HEK293 (cell line): ENCODE measurements around the gene UBAC2.

Experiments
- CTCF ChIA-PET: fragments of 350-600 bp; formaldehyde crosslinking; extraction: SDS; loops from one replicate; lab custom pipeline; 2021; ENCODE audit warnings: antibody characterized with exemption; lab: Yijun Ruan, JAX
- POLR2A ChIA-PET: fragments of 300-600 bp; formaldehyde crosslinking; extraction: SDS; loops from one replicate; lab custom pipeline; 2020; ENCODE audit warnings: antibody characterized with exemption, inconsistent platforms; lab: Yijun Ruan, JAX
- H3K27ac ChIP-seq: fragments of 200-500 bp; sonication (Bioruptor generic); 2 replicates; pipeline ENCODE4 v1.5.1; 2014; ENCODE audit warnings: low read depth, low read length, control low read depth, inconsistent platforms; ENCODE audit errors: extremely low read depth
- H3K36me3 ChIP-seq, 2 experiments: fragments of 200-500 bp in 1 of 2; sonication (Bioruptor generic) in 1 of 2; 1 replicate in 1 of 2; 2 replicates in 1 of 2; pipeline ENCODE4 v1.5.1; 2014 to 2017; ENCODE audit warnings: inconsistent platforms in 2 of 2, low read length in 2 of 2; ENCODE audit not compliant: control insufficient read depth in 2 of 2, insufficient read depth in 1 of 2
- H3K4me1 ChIP-seq: fragments of 200-500 bp; sonication (Bioruptor generic); 2 replicates; pipeline ENCODE4 v1.5.1; 2014; ENCODE audit warnings: mild to moderate bottlenecking, low read length, inconsistent platforms; ENCODE audit not compliant: control insufficient read depth, insufficient read depth
- H3K4me3 ChIP-seq: 2 replicates; pipeline ENCODE4 v1.5.1; 2011; ENCODE audit warnings: low read depth, mild to moderate bottlenecking, control low read depth, low read length, moderate library complexity
- H3K9me3 ChIP-seq: fragments of 200-500 bp; sonication (Bioruptor generic); 2 replicates; pipeline ENCODE4 v1.5.1; 2014; ENCODE audit warnings: low read depth, low read length, inconsistent platforms; ENCODE audit not compliant: control insufficient read depth, insufficient read depth
- BCL11A ChIP-seq: fragments of 450-650 bp; formaldehyde crosslinking; IDR thresholded peaks from 2 replicates; pipeline ENCODE4 v1.5.1; 2016; ENCODE audit warnings: low read depth, missing biosample characterization, missing genetic modification characterization
- FEZF1 ChIP-seq: fragments of 450-650 bp; formaldehyde crosslinking; IDR thresholded peaks from 2 replicates; pipeline ENCODE4 v1.5.1; 2016; ENCODE audit warnings: missing biosample characterization, missing genetic modification characterization
- HOXD13 ChIP-seq: sonication (generic); formaldehyde crosslinking; IDR thresholded peaks from 2 replicates; pipeline ENCODE4 v1.8.0; 2022; ENCODE audit warnings: missing genetic modification reagents, borderline replicate concordance
- ZBTB1 ChIP-seq: fragments of 450-650 bp; formaldehyde crosslinking; IDR thresholded peaks from 2 replicates; pipeline ENCODE4 v1.5.1; 2016; ENCODE audit warnings: missing biosample characterization, missing genetic modification characterization
- ZBTB20 ChIP-seq: fragments of 450-650 bp; formaldehyde crosslinking; IDR thresholded peaks from 2 replicates; pipeline ENCODE4 v1.5.1; 2016; ENCODE audit warnings: missing biosample characterization, missing genetic modification characterization
- ZFHX2 ChIP-seq: fragments of 450-650 bp; formaldehyde crosslinking; conservative IDR thresholded peaks from 2 replicates; pipeline ENCODE4 v1.5.1; 2016; ENCODE audit warnings: missing biosample characterization, missing genetic modification characterization
- ZNF138 ChIP-seq: fragments of 450-650 bp; formaldehyde crosslinking; IDR thresholded peaks from 2 replicates; pipeline ENCODE4 v1.5.1; 2016; ENCODE audit warnings: missing biosample characterization, missing genetic modification characterization, borderline replicate concordance
- ZNF175 ChIP-seq: fragments of 450-650 bp; formaldehyde crosslinking; IDR thresholded peaks from 2 replicates; pipeline ENCODE4 v1.5.1; 2016; ENCODE audit warnings: missing biosample characterization, missing genetic modification characterization
- ZNF292 ChIP-seq: fragments of 450-650 bp; formaldehyde crosslinking; IDR thresholded peaks from 2 replicates; pipeline ENCODE4 v1.5.1; 2016; ENCODE audit warnings: low read depth, missing biosample characterization, missing genetic modification characterization, borderline replicate concordance
- ZNF324 ChIP-seq: fragments of 450-650 bp; formaldehyde crosslinking; IDR thresholded peaks from 2 replicates; pipeline ENCODE4 v1.5.1; 2016; ENCODE audit warnings: missing biosample characterization, missing genetic modification characterization
- ZNF354C ChIP-seq: fragments of 450-650 bp; formaldehyde crosslinking; IDR thresholded peaks from 2 replicates; pipeline ENCODE4 v1.5.1; 2016; ENCODE audit warnings: missing biosample characterization, missing genetic modification characterization, low read depth, borderline replicate concordance
- ZNF416 ChIP-seq: fragments of 450-650 bp; formaldehyde crosslinking; IDR thresholded peaks from 2 replicates; pipeline ENCODE4 v1.5.1; 2016; ENCODE audit warnings: missing biosample characterization, missing genetic modification characterization
- ZNF433 ChIP-seq: fragments of 450-650 bp; formaldehyde crosslinking; IDR thresholded peaks from 2 replicates; pipeline ENCODE4 v1.5.1; 2016; ENCODE audit warnings: missing biosample characterization, missing genetic modification characterization, low read depth
- ZNF473 ChIP-seq: fragments of 450-650 bp; formaldehyde crosslinking; IDR thresholded peaks from 2 replicates; pipeline ENCODE4 v1.5.1; 2017; ENCODE audit warnings: missing biosample characterization, missing genetic modification characterization
- ZNF514 ChIP-seq: fragments of 450-650 bp; formaldehyde crosslinking; IDR thresholded peaks from 2 replicates; pipeline ENCODE4 v1.5.1; 2016; ENCODE audit warnings: missing biosample characterization, missing genetic modification characterization
- ZNF549 ChIP-seq: fragments of 450-650 bp; IDR thresholded peaks from 2 replicates; pipeline ENCODE4 v1.5.1; 2018; ENCODE audit warnings: missing biosample characterization, missing genetic modification characterization, mild to moderate bottlenecking, inconsistent platforms, moderate library complexity
- ZNF600 ChIP-seq: fragments of 450-650 bp; formaldehyde crosslinking; IDR thresholded peaks from 2 replicates; pipeline ENCODE4 v1.5.1; 2016; ENCODE audit warnings: missing biosample characterization, missing genetic modification characterization
- ZNF621 ChIP-seq: fragments of 450-650 bp; formaldehyde crosslinking; IDR thresholded peaks from 2 replicates; pipeline ENCODE4 v1.5.1; 2017; ENCODE audit warnings: missing biosample characterization, missing genetic modification characterization
- ZNF624 ChIP-seq: fragments of 450-650 bp; formaldehyde crosslinking; IDR thresholded peaks from 2 replicates; pipeline ENCODE4 v1.5.1; 2017; ENCODE audit warnings: missing biosample characterization, missing genetic modification characterization
- ZNF626 ChIP-seq: fragments of 450-650 bp; sonication (Bioruptor Pico); formaldehyde crosslinking; IDR thresholded peaks from 2 replicates; pipeline ENCODE4 v1.5.1; 2018; ENCODE audit warnings: missing biosample characterization, missing genetic modification characterization, inconsistent platforms
- ZNF777 ChIP-seq: fragments of 450-650 bp; formaldehyde crosslinking; IDR thresholded peaks from 2 replicates; pipeline ENCODE4 v1.5.1; 2017; ENCODE audit warnings: missing biosample characterization, missing genetic modification characterization, borderline replicate concordance
- TF ChIP-seq, protein P1 (sequence below): fragments of 450-650 bp; formaldehyde crosslinking; IDR thresholded peaks from 2 replicates; pipeline ENCODE4 v1.5.1; 2016; ENCODE audit warnings: missing biosample characterization, missing genetic modification characterization
- TF ChIP-seq, protein P2 (sequence below): fragments of 450-650 bp; formaldehyde crosslinking; IDR thresholded peaks from 2 replicates; pipeline ENCODE4 v1.5.1; 2016; ENCODE audit warnings: missing biosample characterization, missing genetic modification characterization
- TF ChIP-seq, protein P3 (sequence below): fragments of 450-650 bp; formaldehyde crosslinking; IDR thresholded peaks from 2 replicates; pipeline ENCODE4 v1.5.1; 2017; ENCODE audit warnings: missing biosample characterization, missing genetic modification characterization

UBAC2 gene

DNA sequence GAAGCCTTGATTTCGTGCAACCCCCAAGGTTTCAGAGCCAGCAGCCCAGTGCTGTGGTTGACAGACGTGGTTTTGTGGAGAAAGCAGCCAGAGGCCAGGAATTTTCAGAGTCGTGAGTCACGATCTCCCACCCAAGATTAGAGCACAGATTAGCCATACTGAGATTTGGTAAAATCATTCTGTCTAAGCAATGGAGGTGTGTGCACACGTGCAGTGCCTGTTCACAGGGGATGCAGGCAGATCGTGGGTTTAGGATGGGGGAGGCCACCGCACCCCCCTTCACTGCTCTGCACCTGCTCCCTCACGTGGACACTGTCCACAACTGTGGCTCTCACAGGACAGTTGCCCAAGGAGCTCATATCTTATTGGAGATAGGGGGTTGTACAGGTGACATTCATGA is 153.2 kb downstream of the UBAC2 start:
- ChIA-PET POLR2A (no interaction called here), CTCF (interaction anchor here (0.6 kb wide), 1 partner anchor 18 kb away, joined by 4 read pairs; no protein-coding TSS in a partner anchor)
- H3K4me1 ChIP-seq = no peaks in the 10 kb centered on the region
- H3K27ac ChIP-seq = no peak overlapping the region
- H3K36me3 ChIP-seq = peaks cover 0 to 23% of the 10 kb centered on the region in 2 experiments; a peak in 1 of 3 replicates
- no peaks in the 10 kb centered on the region for H3K9me3 ChIP-seq
- no peak overlapping the region for H3K4me3 ChIP-seq
- no peak for TF ChIP-seq ZNF433 (tag by site-specific recombination)
- no peak for TF ChIP-seq ZNF138
- no peak for TF ChIP-seq ZNF624 (tag by site-specific recombination)
- TF ChIP-seq, protein P1, sequence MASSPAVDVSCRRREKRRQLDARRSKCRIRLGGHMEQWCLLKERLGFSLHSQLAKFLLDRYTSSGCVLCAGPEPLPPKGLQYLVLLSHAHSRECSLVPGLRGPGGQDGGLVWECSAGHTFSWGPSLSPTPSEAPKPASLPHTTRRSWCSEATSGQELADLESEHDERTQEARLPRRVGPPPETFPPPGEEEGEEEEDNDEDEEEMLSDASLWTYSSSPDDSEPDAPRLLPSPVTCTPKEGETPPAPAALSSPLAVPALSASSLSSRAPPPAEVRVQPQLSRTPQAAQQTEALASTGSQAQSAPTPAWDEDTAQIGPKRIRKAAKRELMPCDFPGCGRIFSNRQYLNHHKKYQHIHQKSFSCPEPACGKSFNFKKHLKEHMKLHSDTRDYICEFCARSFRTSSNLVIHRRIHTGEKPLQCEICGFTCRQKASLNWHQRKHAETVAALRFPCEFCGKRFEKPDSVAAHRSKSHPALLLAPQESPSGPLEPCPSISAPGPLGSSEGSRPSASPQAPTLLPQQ (tag by site-specific recombination) = no peak
- no peak for TF ChIP-seq ZNF473 (tag by site-specific recombination)
- TF ChIP-seq ZNF600 = no peak
- no peak for TF ChIP-seq ZBTB20 (tag by site-specific recombination)
- TF ChIP-seq ZNF324 = no peak
- TF ChIP-seq ZNF777 (tag by site-specific recombination) = no peak
- no peak for TF ChIP-seq ZNF549
- no peak for TF ChIP-seq ZFHX2 (tag by site-specific recombination)
- no peak for TF ChIP-seq ZNF354C (tag by site-specific recombination)
- TF ChIP-seq, protein P2, sequence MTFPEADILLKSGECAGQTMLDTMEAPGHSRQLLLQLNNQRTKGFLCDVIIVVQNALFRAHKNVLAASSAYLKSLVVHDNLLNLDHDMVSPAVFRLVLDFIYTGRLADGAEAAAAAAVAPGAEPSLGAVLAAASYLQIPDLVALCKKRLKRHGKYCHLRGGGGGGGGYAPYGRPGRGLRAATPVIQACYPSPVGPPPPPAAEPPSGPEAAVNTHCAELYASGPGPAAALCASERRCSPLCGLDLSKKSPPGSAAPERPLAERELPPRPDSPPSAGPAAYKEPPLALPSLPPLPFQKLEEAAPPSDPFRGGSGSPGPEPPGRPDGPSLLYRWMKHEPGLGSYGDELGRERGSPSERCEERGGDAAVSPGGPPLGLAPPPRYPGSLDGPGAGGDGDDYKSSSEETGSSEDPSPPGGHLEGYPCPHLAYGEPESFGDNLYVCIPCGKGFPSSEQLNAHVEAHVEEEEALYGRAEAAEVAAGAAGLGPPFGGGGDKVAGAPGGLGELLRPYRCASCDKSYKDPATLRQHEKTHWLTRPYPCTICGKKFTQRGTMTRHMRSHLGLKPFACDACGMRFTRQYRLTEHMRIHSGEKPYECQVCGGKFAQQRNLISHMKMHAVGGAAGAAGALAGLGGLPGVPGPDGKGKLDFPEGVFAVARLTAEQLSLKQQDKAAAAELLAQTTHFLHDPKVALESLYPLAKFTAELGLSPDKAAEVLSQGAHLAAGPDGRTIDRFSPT = no peak
- no peak for TF ChIP-seq ZNF626 (tag by site-specific recombination)
- TF ChIP-seq ZNF175 = no peak
- no peak for TF ChIP-seq BCL11A (tag by site-specific recombination)

DNA sequence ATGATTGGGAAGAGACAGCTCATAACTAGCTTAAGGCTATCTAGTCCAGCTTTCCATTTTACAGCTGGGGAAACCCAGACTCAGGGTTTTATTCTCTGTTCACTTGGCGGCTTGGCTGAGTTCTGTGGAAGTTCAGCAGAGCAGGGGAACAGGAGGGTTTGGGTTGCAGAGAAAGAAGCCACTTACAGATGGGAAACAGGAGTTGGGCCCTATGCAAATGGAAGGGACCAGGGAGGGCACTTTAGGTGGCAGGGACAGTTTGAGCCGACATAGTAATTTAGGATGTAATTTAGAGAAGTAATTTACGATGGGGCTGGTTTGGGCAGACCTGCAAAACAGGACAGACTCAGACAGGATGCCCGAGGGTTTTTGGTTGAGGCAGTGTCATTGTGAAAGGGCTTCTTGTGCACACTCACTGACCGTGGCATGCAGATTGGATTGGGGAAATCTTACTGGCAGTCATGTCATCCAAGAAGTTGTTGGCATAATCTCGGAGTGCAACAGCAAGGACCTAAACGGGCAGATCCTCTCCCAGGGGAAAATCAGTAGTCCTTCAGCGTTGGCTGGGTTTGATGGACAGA is 153.8 kb downstream of the UBAC2 start:
- POLR2A ChIA-PET = no interaction called here
- H3K36me3 ChIP-seq = peaks cover 0 to 20% of the 10 kb centered on the region in 2 experiments; a peak in 1 of 3 replicates

More for the DNA sequence above, 153.8 kb downstream of the UBAC2 start:
- Histone ChIP-seq H3K4me1 (no peaks in the 10 kb centered on the region), H3K27ac (no peak overlapping the region), H3K4me3 (no peak overlapping the region), H3K9me3 (no peaks in the 10 kb centered on the region)
- TF ChIP-seq ZBTB1 (tag by site-specific recombination) (no peak), ZNF777 (tag by site-specific recombination) (no peak), ZNF416 (tag by site-specific recombination) (no peak), ZNF292 (tag by site-specific recombination) (no peak), FEZF1 (tag by site-specific recombination) (no peak), ZNF514 (tag by site-specific recombination) (no peak), ZNF621 (tag by site-specific recombination) (no peak), HOXD13 (no peak)
- TF ChIP-seq, protein P3, sequence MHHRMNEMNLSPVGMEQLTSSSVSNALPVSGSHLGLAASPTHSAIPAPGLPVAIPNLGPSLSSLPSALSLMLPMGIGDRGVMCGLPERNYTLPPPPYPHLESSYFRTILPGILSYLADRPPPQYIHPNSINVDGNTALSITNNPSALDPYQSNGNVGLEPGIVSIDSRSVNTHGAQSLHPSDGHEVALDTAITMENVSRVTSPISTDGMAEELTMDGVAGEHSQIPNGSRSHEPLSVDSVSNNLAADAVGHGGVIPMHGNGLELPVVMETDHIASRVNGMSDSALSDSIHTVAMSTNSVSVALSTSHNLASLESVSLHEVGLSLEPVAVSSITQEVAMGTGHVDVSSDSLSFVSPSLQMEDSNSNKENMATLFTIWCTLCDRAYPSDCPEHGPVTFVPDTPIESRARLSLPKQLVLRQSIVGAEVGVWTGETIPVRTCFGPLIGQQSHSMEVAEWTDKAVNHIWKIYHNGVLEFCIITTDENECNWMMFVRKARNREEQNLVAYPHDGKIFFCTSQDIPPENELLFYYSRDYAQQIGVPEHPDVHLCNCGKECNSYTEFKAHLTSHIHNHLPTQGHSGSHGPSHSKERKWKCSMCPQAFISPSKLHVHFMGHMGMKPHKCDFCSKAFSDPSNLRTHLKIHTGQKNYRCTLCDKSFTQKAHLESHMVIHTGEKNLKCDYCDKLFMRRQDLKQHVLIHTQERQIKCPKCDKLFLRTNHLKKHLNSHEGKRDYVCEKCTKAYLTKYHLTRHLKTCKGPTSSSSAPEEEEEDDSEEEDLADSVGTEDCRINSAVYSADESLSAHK (tag by site-specific recombination) = no peak
- CTCF ChIA-PET = no interaction called here
